Inflammatory macrophage (primary cell): ENCODE data around the gene PRRG1.
"Not testable (repeated sequence)": the region's sequence is repeated elsewhere in the genome, so short reads cannot be mapped to it uniquely, and the experiment has no call there.

Experiments used
- DNase-seq, 2 donors: peaks; one replicate each; pipeline ENCODE4 v3.0.0-alpha.2; 2020 to 2022

Gene PRRG1

GRCh38 chrX:37378830-37379229, 29.7 kb downstream of the PRRG1 start:
- no peak for DNase-seq

- no peak for DNase-seq
Observed at GRCh38 chrX:37380256-37380655, 31.1 kb downstream of the PRRG1 start.

- DNase-seq: no peak
Observed at GRCh38 chrX:37380924-37381323, 31.8 kb downstream of the PRRG1 start.

- DNase-seq: no peak
Observed at GRCh38 chrX:37383313-37383712, 34.1 kb downstream of the PRRG1 start.

GRCh38 chrX:37388413-37388812, 39.2 kb downstream of the PRRG1 start:
- DNase-seq: no peak

GRCh38 chrX:37405956-37406355, 56.8 kb downstream of the PRRG1 start:
- DNase-seq: no peak

- DNase-seq: no peak
Observed at GRCh38 chrX:37407736-37408135, 58.6 kb downstream of the PRRG1 start.

GRCh38 chrX:37409278-37409677, 60.1 kb downstream of the PRRG1 start:
- no peak for DNase-seq

- DNase-seq: no peak
Observed at GRCh38 chrX:37420185-37420584, 71.0 kb downstream of the PRRG1 start.

- DNase-seq: no peak
Observed at GRCh38 chrX:37420756-37421155, 71.6 kb downstream of the PRRG1 start.

GRCh38 chrX:37424000-37424429, 74.9 kb downstream of the PRRG1 start:
- DNase-seq: no peak

GRCh38 chrX:37425370-37425769, 76.2 kb downstream of the PRRG1 start:
- no peak for DNase-seq

GRCh38 chrX:37428962-37429361, 79.8 kb downstream of the PRRG1 start:
- DNase-seq: not testable (repeated sequence)

- DNase-seq: no peak
Observed at GRCh38 chrX:37434362-37434761, 85.2 kb downstream of the PRRG1 start.

- no peak for DNase-seq
Observed at GRCh38 chrX:37437160-37437559, 88.0 kb downstream of the PRRG1 start.

- DNase-seq: no peak
Observed at GRCh38 chrX:37441377-37441776, 92.2 kb downstream of the PRRG1 start.

- no peak for DNase-seq
Observed at GRCh38 chrX:37445182-37445581, 96.0 kb downstream of the PRRG1 start.

GRCh38 chrX:37453821-37454220, 104.7 kb downstream of the PRRG1 start:
- no peak for DNase-seq

- no peak for DNase-seq
Observed at GRCh38 chrX:37454537-37455285, 105.5 kb downstream of the PRRG1 start.

GRCh38 chrX:37455381-37455780, 106.2 kb downstream of the PRRG1 start:
- DNase-seq: no peak

GRCh38 chrX:37460285-37460684, 111.1 kb downstream of the PRRG1 start:
- not testable (repeated sequence) for DNase-seq

- DNase-seq: no peak
Observed at GRCh38 chrX:37462346-37462745, 113.2 kb downstream of the PRRG1 start.

GRCh38 chrX:37468124-37468739, 119.1 kb downstream of the PRRG1 start:
- no peak for DNase-seq

GRCh38 chrX:37470711-37471110, 121.5 kb downstream of the PRRG1 start:
- no peak for DNase-seq
